HepG2 (cell line): ENCODE data around the gene COX4I2. TPM values are rescaled to one million over a fixed set of nuclear protein-coding genes. Genes with fewer than 3 reads are reported as not detected.

Experiments used
- AGO1 ChIP-seq: fragments of 200-400 bp; formaldehyde crosslinking; IDR thresholded peaks from 2 replicates; pipeline ENCODE4 v1.6.1; 2017; ENCODE audit warnings: mild to moderate bottlenecking, low read depth, low read length, moderate library complexity; ENCODE audit not compliant: poor library complexity, severe bottlenecking
- ELF3 ChIP-seq: IDR thresholded peaks from 2 replicates; pipeline ENCODE4 v1.6.1; 2016; ENCODE audit warnings: missing genetic modification reagents, missing compliant biosample characterization
- ERF ChIP-seq: IDR thresholded peaks from 2 replicates; pipeline ENCODE4 v1.6.1; 2018; ENCODE audit warnings: missing biosample characterization, missing genetic modification reagents
- HCFC1 ChIP-seq: fragments of 150-350 bp; IDR thresholded peaks from 2 replicates; pipeline ENCODE4 v1.6.1; 2014; ENCODE audit warnings: low read depth, low read length
- HMG20B ChIP-seq: conservative IDR thresholded peaks from 2 replicates; pipeline ENCODE4 v1.6.1; 2016; ENCODE audit warnings: missing genetic modification reagents, missing compliant biosample characterization
- JUND ChIP-seq: sonication (generic); formaldehyde crosslinking; IDR thresholded peaks from 2 replicates; pipeline ENCODE4 v1.8.0; 2022; ENCODE audit warnings: mild to moderate bottlenecking, missing genetic modification reagents
- KLF9 ChIP-seq: IDR thresholded peaks from 2 replicates; pipeline ENCODE4 v1.6.1; 2016; ENCODE audit warnings: low read depth
- MAFF ChIP-seq: IDR thresholded peaks from 2 replicates; pipeline ENCODE4 v1.6.1; 2011; ENCODE audit warnings: low read depth, low read length, improper control_type of control experiment
- MBNL3 ChIP-seq: fragments of 250-450 bp; sonication (Bioruptor Pico); conservative IDR thresholded peaks from 2 replicates; pipeline ENCODE4 v1.8.0; 2022; ENCODE audit warnings: mild to moderate bottlenecking, inconsistent platforms
- NR3C1 ChIP-seq: sonication (generic); formaldehyde crosslinking; IDR thresholded peaks from 2 replicates; pipeline ENCODE4 v1.4.0; 2020; ENCODE audit warnings: missing genetic modification reagents
- ONECUT2 ChIP-seq: sonication (generic); formaldehyde crosslinking; IDR thresholded peaks from 2 replicates; pipeline ENCODE4 v1.4.0; 2020; ENCODE audit warnings: missing genetic modification reagents
- PHF5A ChIP-seq: IDR thresholded peaks from one replicate; pipeline ENCODE4 v1.6.1; 2018; ENCODE audit warnings: low read depth, missing genetic modification reagents; ENCODE audit not compliant: unreplicated experiment
- SSRP1 ChIP-seq: IDR thresholded peaks from 2 replicates; pipeline ENCODE4 v1.6.1; 2016; ENCODE audit warnings: control low read depth
- TCF12 ChIP-seq, 2 experiments: fragments of 450-650 bp in 1 of 2; sonication (generic) in 1 of 2; formaldehyde crosslinking in 1 of 2; IDR thresholded peaks; 2 replicates each; pipeline versions ENCODE4 v1.6.1 to v1.8.0; 2017 to 2022; ENCODE audit warnings: antibody characterized with exemption in 1 of 2, mild to moderate bottlenecking in 1 of 2, missing genetic modification reagents in 1 of 2, moderate library complexity in 1 of 2
- THAP7 ChIP-seq: sonication (generic); formaldehyde crosslinking; IDR thresholded peaks from 2 replicates; pipeline ENCODE4 v1.8.1; 2023; ENCODE audit warnings: mild to moderate bottlenecking, missing genetic modification reagents
- ZBTB21 ChIP-seq: sonication (generic); formaldehyde crosslinking; IDR thresholded peaks from 2 replicates; pipeline ENCODE4 v1.4.0; 2020; ENCODE audit warnings: missing genetic modification reagents
- ZBTB38 ChIP-seq: sonication (generic); formaldehyde crosslinking; IDR thresholded peaks from 2 replicates; pipeline ENCODE4 v1.5.1; 2020; ENCODE audit warnings: mild to moderate bottlenecking, missing genetic modification reagents
- ZMYM2 ChIP-seq: sonication (generic); formaldehyde crosslinking; IDR thresholded peaks from 2 replicates; pipeline ENCODE4 v1.8.0; 2022; ENCODE audit warnings: mild to moderate bottlenecking, missing genetic modification reagents
- ZNF276 ChIP-seq: sonication (generic); formaldehyde crosslinking; IDR thresholded peaks from 2 replicates; pipeline ENCODE4 v1.4.0; 2020; ENCODE audit warnings: mild to moderate bottlenecking, low read depth, missing genetic modification reagents
- ZNF280B ChIP-seq: sonication (generic); formaldehyde crosslinking; IDR thresholded peaks from 2 replicates; pipeline ENCODE4 v1.5.0; 2020; ENCODE audit warnings: missing genetic modification reagents, mild to moderate bottlenecking, borderline replicate concordance
- ZNF33B ChIP-seq: sonication (generic); formaldehyde crosslinking; IDR thresholded peaks from 2 replicates; pipeline ENCODE4 v1.5.1; 2020; ENCODE audit warnings: mild to moderate bottlenecking, missing genetic modification reagents
- ZNF607 ChIP-seq: sonication (generic); formaldehyde crosslinking; IDR thresholded peaks from 2 replicates; pipeline ENCODE4 v1.5.1; 2020; ENCODE audit warnings: missing genetic modification reagents, mild to moderate bottlenecking, borderline replicate concordance
- ZNF670 ChIP-seq: sonication (generic); formaldehyde crosslinking; IDR thresholded peaks from 2 replicates; pipeline ENCODE4 v1.8.0; 2022; ENCODE audit warnings: mild to moderate bottlenecking, missing genetic modification reagents, borderline replicate concordance
- ZNF737 ChIP-seq: sonication (generic); formaldehyde crosslinking; IDR thresholded peaks from 2 replicates; pipeline ENCODE4 v1.5.0; 2020; ENCODE audit warnings: missing genetic modification reagents, mild to moderate bottlenecking, borderline replicate concordance
- ZNF749 ChIP-seq: sonication (generic); formaldehyde crosslinking; IDR thresholded peaks from 2 replicates; pipeline ENCODE4 v1.8.0; 2022; ENCODE audit warnings: mild to moderate bottlenecking, missing genetic modification reagents, moderate library complexity, borderline replicate concordance
- ZNF878 ChIP-seq: sonication (generic); formaldehyde crosslinking; IDR thresholded peaks from 2 replicates; pipeline ENCODE4 v1.8.1; 2023; ENCODE audit warnings: mild to moderate bottlenecking, missing genetic modification reagents, moderate library complexity
- polyA plus RNA-seq, 8 experiments: library from polyadenylated mRNA; depleted of rRNA in 3 of 8; stranded (reverse) in 7 of 8; unstranded in 1 of 8; fragments of >200 nt; fragmentation: Illumina TruSeq in 4 of 8; extraction: Trizol in 4 of 8; gene quantifications; 2 replicates each; pipeline versions ENCODE4 v1.2.1 to v1.2.3, GENCODE V29; 2011 to 2016; ENCODE audit warnings: low read depth in 4 of 8, missing spikeins in 1 of 8, mixed read lengths in 1 of 8; ENCODE audit not compliant: insufficient read depth in 1 of 8
- total RNA-seq, 5 experiments: library from RNA; depleted of rRNA; stranded (reverse); fragments of >200 nt; fragmentation: Illumina TruSeq; extraction: Trizol; gene quantifications; 2 replicates each; pipeline ENCODE4 v1.2.3, GENCODE V29; 2016; ENCODE audit warnings: low read depth in 1 of 5

The COX4I2 gene
- total and polyA plus RNA-seq, 2 of the 13 experiments (the other 11 are each of a cell fraction or from before 2014, with no cell fraction given): 1.1 TPM; not detected in 1

- TF ChIP-seq ELF3 (CRISPR knock-in tag) (peak; percentile 64), TCF12 (IDR thresholded peaks at IDR 0.05) (no peak), TCF12 (CRISPR knock-in tag; IDR thresholded peaks at IDR 0.05) (no peak), ZNF33B (CRISPR knock-in tag) (0 out of 2 replicates have a peak, but pooled peaks have one; percentile 61), ZNF607 (CRISPR knock-in tag) (peak; percentile 51; the same call in 1 of the 2 replicates), JUND (CRISPR knock-in tag) (peak; percentile 61), HMG20B (CRISPR knock-in tag) (peak; percentile 78; the same call in 1 of the 2 replicates), ZNF749 (peak; percentile 24; the same call in 1 of the 2 replicates), ONECUT2 (CRISPR knock-in tag) (no peak), ERF (CRISPR knock-in tag) (peak; percentile 72), ZNF276 (peak; percentile 68; the same call in 1 of the 2 replicates), ZNF670 (peak; percentile 29; the same call in 1 of the 2 replicates), KLF9 (CRISPR knock-in tag) (0 out of 2 replicates have a peak, but pooled peaks have one; percentile 2), MBNL3 (CRISPR knock-in tag) (no peak), ZNF878 (CRISPR knock-in tag) (no peak), ZNF280B (CRISPR knock-in tag) (no peak), ZMYM2 (CRISPR knock-in tag) (peak; percentile 94), THAP7 (CRISPR knock-in tag) (peak; percentile 53; the same call in 1 of the 2 replicates), ZNF737 (CRISPR knock-in tag) (peak; percentile 52; the same call in 1 of the 2 replicates), MAFF (no peak), PHF5A (no peak), HCFC1 (no peak), NR3C1 (CRISPR knock-in tag) (no peak), AGO1 (no peak), SSRP1 (CRISPR knock-in tag) (peak; percentile 95), ZBTB38 (CRISPR knock-in tag) (peak; percentile 34), ZBTB21 (peak; percentile 10; the same call in 1 of the 2 replicates)
These were observed 26.4 kb downstream of the COX4I2 start (continued) for GRCh38 chr20:31663838-31664695.
